Stimulated activated CD8-positive, alpha-beta memory T cell treated with anti-CD3 and anti-CD28 coated beads, Interleukin-4, amount 100 ng/mL, for 1 hour (primary cell): ENCODE data around the gene ZNF74.

Experiments
- DNase-seq, 2 donors: peaks; one replicate each; pipeline ENCODE4 v3.0.0-alpha.2; 2020; ENCODE audit warnings: low read depth in 2 of 2, low spot score in 1 of 2

ZNF74 gene

GRCh38 chr22:20430720-20431510 is 37.0 kb downstream of the ZNF74 start:
- peak in 1 of 2 donors; percentile 27 for DNase-seq

GRCh38 chr22:20431511-20432192 is 37.7 kb downstream of the ZNF74 start:
- DNase-seq: no peak

- DNase-seq: no peak
Measured at GRCh38 chr22:20432244-20432686, 38.3 kb downstream of the ZNF74 start.

- DNase-seq: no peak
Measured at GRCh38 chr22:20433191-20433590, 39.2 kb downstream of the ZNF74 start.

- DNase-seq: no peak
Measured at GRCh38 chr22:20433686-20434241, 39.8 kb downstream of the ZNF74 start.

GRCh38 chr22:20434264-20434751 is 40.4 kb downstream of the ZNF74 start:
- no peak for DNase-seq

GRCh38 chr22:20434773-20435172 is 40.8 kb downstream of the ZNF74 start:
- DNase-seq: no peak

- no peak for DNase-seq
Measured at GRCh38 chr22:20435436-20436306, 41.7 kb downstream of the ZNF74 start.

- DNase-seq: no peak
Measured at GRCh38 chr22:20436307-20436767, 42.4 kb downstream of the ZNF74 start.

GRCh38 chr22:20436768-20437612 is 43.0 kb downstream of the ZNF74 start:
- no peak for DNase-seq

- no peak for DNase-seq
Measured at GRCh38 chr22:20437613-20438426, 43.9 kb downstream of the ZNF74 start, which contains the start of gene SCARF2. Gene SCARF2, minus strand, starts transcription at chr22:20437825. Its CDS starts 71 bp downstream, at chr22:20437754.

- no peak for DNase-seq
Measured at GRCh38 chr22:20438427-20438677, 44.4 kb downstream of the ZNF74 start.

- no peak for DNase-seq
Measured at GRCh38 chr22:20438678-20439492, 44.9 kb downstream of the ZNF74 start.

- DNase-seq: no peak
Measured at GRCh38 chr22:20439556-20439927, 45.6 kb downstream of the ZNF74 start.

GRCh38 chr22:20439928-20440575 is 46.1 kb downstream of the ZNF74 start:
- no peak for DNase-seq

- DNase-seq: no peak
Measured at GRCh38 chr22:20440637-20441591, 47.0 kb downstream of the ZNF74 start.
